Measurements from ENCODE around the gene ARID1A.

- TF ChIP-seq CTCF (IDR thresholded peaks at IDR 0.05; ENCODE audit: insufficient read depth, low read depth, low read length) = no peak
- no peak for TF ChIP-seq EZH2 (IDR thresholded peaks at IDR 0.05; ENCODE audit: insufficient read depth, low read length)
Measured at GRCh38 chr1:26827663-26828062, 131.8 kb downstream of the ARID1A start.

Data from astrocyte (in vitro differentiated cells and primary cell).